K562 (cell line): ENCODE data around the gene ZNF488. TPM values are rescaled to one million over a fixed set of nuclear protein-coding genes. Genes with fewer than 3 reads are reported as not detected.
A peak's percentile ranks its signal among the peaks of the same experiment; 100 is the strongest.

Source experiments
- ARID2 ChIP-seq: fragments of 450-650 bp; IDR thresholded peaks from 2 replicates; pipeline ENCODE4 v1.6.1; 2017; ENCODE audit warnings: antibody characterized with exemption, mild to moderate bottlenecking
- CHD1 ChIP-seq: fragments of 200-600 bp; sonication (generic); IDR thresholded peaks from one replicate; pipeline ENCODE4 v1.6.1; 2012; ENCODE audit warnings: mild to moderate bottlenecking, moderate library complexity, low read length, inconsistent platforms
- DMBX1 ChIP-seq: fragments of 250-450 bp; sonication (Bioruptor Pico); IDR thresholded peaks from 2 replicates; pipeline ENCODE4 v1.8.0; 2022; ENCODE audit warnings: inconsistent platforms, mild to moderate bottlenecking, moderate library complexity, borderline replicate concordance
- ELF2 ChIP-seq: fragments of 250-450 bp; sonication (Bioruptor Pico); IDR thresholded peaks from 2 replicates; pipeline ENCODE4 v1.5.0; 2021; ENCODE audit warnings: mild to moderate bottlenecking
- ESRRA ChIP-seq: fragments of 450-650 bp; IDR thresholded peaks from 2 replicates; pipeline ENCODE4 v1.6.1; 2014; ENCODE audit warnings: low read depth, mild to moderate bottlenecking, moderate library complexity, borderline replicate concordance
- FOS ChIP-seq: IDR thresholded peaks from 3 replicates; pipeline ENCODE4 v1.6.1; 2011; ENCODE audit not compliant: insufficient read length; ENCODE audit errors: extremely low read depth
- KAT8 ChIP-seq: fragments of 450-650 bp; IDR thresholded peaks from 2 replicates; pipeline ENCODE4 v1.6.1; 2016; ENCODE audit warnings: low read depth, mild to moderate bottlenecking
- LEF1 ChIP-seq: fragments of 450-650 bp; IDR thresholded peaks from 2 replicates; pipeline ENCODE4 v1.6.1; 2016; ENCODE audit warnings: mild to moderate bottlenecking
- NCOA4 ChIP-seq: fragments of 450-650 bp; IDR thresholded peaks from 2 replicates; pipeline ENCODE4 v1.6.1; 2018; ENCODE audit warnings: mild to moderate bottlenecking; ENCODE audit not compliant: partially characterized antibody
- POLR2A ChIP-seq: fragments of 450-650 bp; conservative IDR thresholded peaks from 2 replicates; pipeline ENCODE4 v1.6.1; 2016
- RCOR1 ChIP-seq, 2 experiments: IDR thresholded peaks; 2 replicates each; pipeline ENCODE4 v1.6.1; 2012; ENCODE audit warnings: low read depth in 2 of 2, low read length in 2 of 2, borderline replicate concordance in 1 of 2, improper control_type of control experiment in 1 of 2
- SIX5 ChIP-seq, 2 experiments: IDR thresholded peaks; 2 replicates each; pipeline ENCODE4 v1.6.1; 2011; ENCODE audit warnings: low read length in 2 of 2, borderline replicate concordance in 1 of 2, low read depth in 1 of 2, mild to moderate bottlenecking in 1 of 2, moderate library complexity in 1 of 2; ENCODE audit not compliant: insufficient read depth in 1 of 2
- SMAD2 ChIP-seq: fragments of 150-350 bp; IDR thresholded peaks from 2 replicates; pipeline ENCODE4 v1.6.1; 2014; ENCODE audit warnings: low read depth, mild to moderate bottlenecking, low read length
- TEAD2 ChIP-seq: fragments of 450-650 bp; IDR thresholded peaks from 2 replicates; pipeline ENCODE4 v1.6.1; 2016; ENCODE audit warnings: missing genetic modification characterization, control low read depth, missing compliant biosample characterization
- TGIF2 ChIP-seq: sonication (generic); formaldehyde crosslinking; IDR thresholded peaks from 2 replicates; pipeline ENCODE4 v1.8.1; 2022; ENCODE audit warnings: mild to moderate bottlenecking, missing genetic modification reagents, moderate library complexity
- TRIM24 ChIP-seq, 2 experiments: fragments of 450-650 bp; IDR thresholded peaks; 2 replicates each; pipeline ENCODE4 v1.6.1; 2016
- ZBTB1 ChIP-seq: sonication (generic); formaldehyde crosslinking; IDR thresholded peaks from 2 replicates; pipeline ENCODE4 v1.8.1; 2023; ENCODE audit warnings: missing genetic modification reagents, low read depth, mild to moderate bottlenecking, borderline replicate concordance
- ZNF263 ChIP-seq: sonication (generic); formaldehyde crosslinking; IDR thresholded peaks from 2 replicates; pipeline ENCODE4 v1.8.0; 2022; ENCODE audit warnings: mild to moderate bottlenecking, missing genetic modification reagents, borderline replicate concordance
- ZNF766 ChIP-seq: fragments of 200-800 bp; sonication (Bioruptor generic); conservative IDR thresholded peaks from 2 replicates; pipeline ENCODE4 v1.6.1; 2016; ENCODE audit warnings: missing genetic modification characterization, missing compliant biosample characterization
- polyA plus RNA-seq, 8 experiments: library from polyadenylated mRNA; depleted of rRNA in 4 of 8; stranded (reverse) in 5 of 8; unstranded in 3 of 8; fragments of >200 nt; fragmentation: Nextera tagmentation in 2 of 8; fragmentation: Illumina TruSeq in 1 of 8; extraction: Ambion mirVana in 2 of 8; extraction: Trizol in 1 of 8; gene quantifications; 2 replicates each; pipeline versions ENCODE4 v1.2.1 to v1.2.3, GENCODE V29; 2011 to 2014; ENCODE audit warnings: inconsistent platforms in 1 of 8, missing spikeins in 1 of 8
- total RNA-seq, 7 experiments: library from RNA; depleted of rRNA in 6 of 7; stranded (reverse); fragments of >200 nt in 6 of 7; fragmentation: Illumina TruSeq in 2 of 7; extraction: Trizol in 2 of 7; gene quantifications; 2 replicates each; pipeline versions ENCODE4 v1.2.1 to v1.2.3, GENCODE V29; 2011 to 2021; ENCODE audit warnings: low replicate concordance in 1 of 7
- TF ChIP-seq, protein P1 (sequence below): fragments of 150-350 bp; conservative IDR thresholded peaks from 2 replicates; pipeline ENCODE4 v1.6.1; 2014; ENCODE audit warnings: low read length
- TF ChIP-seq, protein P2 (sequence below): fragments of 250-450 bp; sonication (Bioruptor Pico); IDR thresholded peaks from 2 replicates; pipeline ENCODE4 v1.8.0; 2021; ENCODE audit warnings: borderline replicate concordance, mild to moderate bottlenecking, moderate library complexity; ENCODE audit not compliant: poor library complexity, severe bottlenecking
- TF ChIP-seq, protein P3 (sequence below): fragments of 250-450 bp; sonication (Bioruptor Pico); IDR thresholded peaks from 2 replicates; pipeline ENCODE4 v1.4.0; 2020; ENCODE audit warnings: mild to moderate bottlenecking, moderate library complexity

Gene ZNF488
- total and polyA plus RNA-seq, 9 of the 15 experiments (the other 6 are each of a cell fraction or from before 2014, with no cell fraction given), result 0.03 to 0.09 (median 0.05) TPM; not detected in 3

DNA sequence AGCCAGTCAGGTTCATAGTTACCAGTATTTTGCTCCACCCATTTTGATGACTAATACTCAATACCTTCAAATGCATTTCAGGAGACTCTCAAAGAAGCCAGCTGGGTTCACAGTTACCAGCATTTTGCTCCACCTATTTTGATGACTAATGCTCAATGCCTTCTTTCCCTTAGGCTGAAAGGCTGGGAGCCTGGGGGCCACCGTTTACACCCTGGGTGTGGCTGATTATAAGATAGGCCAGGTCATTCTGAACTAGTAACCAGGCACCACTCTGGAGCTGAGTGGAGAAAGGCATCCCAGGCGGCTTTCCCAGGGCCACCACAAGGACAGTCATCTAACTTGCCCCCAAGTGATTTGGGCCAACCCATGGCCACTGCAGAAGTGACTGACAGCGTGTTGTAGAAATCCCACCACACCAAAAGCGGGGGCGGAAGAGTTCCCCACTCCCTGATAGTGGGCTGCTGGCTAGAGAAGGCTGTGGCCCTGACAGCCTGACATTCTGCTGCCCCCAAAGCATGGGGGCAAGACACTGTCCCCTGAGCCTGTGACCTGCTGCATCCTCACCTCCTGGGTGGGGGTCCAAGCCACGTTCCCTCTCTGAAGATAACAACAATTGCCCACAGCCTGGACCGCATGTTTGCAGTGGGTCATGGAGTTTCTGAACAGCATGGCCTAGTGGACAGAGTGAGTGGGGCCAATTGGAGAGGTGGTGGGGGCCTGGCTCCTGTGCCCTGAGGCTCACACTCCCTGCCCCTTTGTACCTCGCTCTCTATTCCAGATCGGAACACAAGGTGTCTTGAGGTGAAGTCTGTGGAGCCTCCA, 23.0 kb upstream of the ZNF488 start (continued):
- TF ChIP-seq ESRRA, result peak; percentile 31; the same call in 1 of the 2 replicates
- 0 out of 2 replicates have a peak, but pooled peaks have one; percentile 41 for TF ChIP-seq ZBTB1 (CRISPR knock-in tag)
- TF ChIP-seq CHD1, result no peak
- TF ChIP-seq TRIM24 (IDR thresholded peaks at IDR 0.05), result no peak
- TF ChIP-seq FOS, result peak; percentile 57
- no peak for TF ChIP-seq DMBX1 (CRISPR knock-in tag)
- no peak for TF ChIP-seq SMAD2
- TF ChIP-seq, protein P1, sequence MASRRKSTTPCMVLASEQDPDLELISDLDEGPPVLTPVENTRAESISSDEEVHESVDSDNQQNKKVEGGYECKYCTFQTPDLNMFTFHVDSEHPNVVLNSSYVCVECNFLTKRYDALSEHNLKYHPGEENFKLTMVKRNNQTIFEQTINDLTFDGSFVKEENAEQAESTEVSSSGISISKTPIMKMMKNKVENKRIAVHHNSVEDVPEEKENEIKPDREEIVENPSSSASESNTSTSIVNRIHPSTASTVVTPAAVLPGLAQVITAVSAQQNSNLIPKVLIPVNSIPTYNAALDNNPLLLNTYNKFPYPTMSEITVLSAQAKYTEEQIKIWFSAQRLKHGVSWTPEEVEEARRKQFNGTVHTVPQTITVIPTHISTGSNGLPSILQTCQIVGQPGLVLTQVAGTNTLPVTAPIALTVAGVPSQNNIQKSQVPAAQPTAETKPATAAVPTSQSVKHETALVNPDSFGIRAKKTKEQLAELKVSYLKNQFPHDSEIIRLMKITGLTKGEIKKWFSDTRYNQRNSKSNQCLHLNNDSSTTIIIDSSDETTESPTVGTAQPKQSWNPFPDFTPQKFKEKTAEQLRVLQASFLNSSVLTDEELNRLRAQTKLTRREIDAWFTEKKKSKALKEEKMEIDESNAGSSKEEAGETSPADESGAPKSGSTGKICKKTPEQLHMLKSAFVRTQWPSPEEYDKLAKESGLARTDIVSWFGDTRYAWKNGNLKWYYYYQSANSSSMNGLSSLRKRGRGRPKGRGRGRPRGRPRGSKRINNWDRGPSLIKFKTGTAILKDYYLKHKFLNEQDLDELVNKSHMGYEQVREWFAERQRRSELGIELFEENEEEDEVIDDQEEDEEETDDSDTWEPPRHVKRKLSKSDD, result no peak
- TF ChIP-seq, protein P2, sequence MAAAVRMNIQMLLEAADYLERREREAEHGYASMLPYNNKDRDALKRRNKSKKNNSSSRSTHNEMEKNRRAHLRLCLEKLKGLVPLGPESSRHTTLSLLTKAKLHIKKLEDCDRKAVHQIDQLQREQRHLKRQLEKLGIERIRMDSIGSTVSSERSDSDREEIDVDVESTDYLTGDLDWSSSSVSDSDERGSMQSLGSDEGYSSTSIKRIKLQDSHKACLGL, result no peak
- TF ChIP-seq POLR2A, result no peak
- TF ChIP-seq KAT8, result no peak
- TF ChIP-seq ZNF263 (CRISPR knock-in tag), result no peak
- TF ChIP-seq TGIF2 (CRISPR knock-in tag), result no peak
- no peak for TF ChIP-seq ZNF766 (CRISPR knock-in tag)
- no peak for TF ChIP-seq ARID2
- no peak for TF ChIP-seq SIX5 (IDR thresholded peaks at IDR 0.05; ENCODE audit: borderline replicate concordance in 1 of 2, insufficient read depth in 1 of 2, low read depth in 1 of 2, low read length in 2 of 2)
- no peak for TF ChIP-seq ELF2
- no peak for TF ChIP-seq TEAD2 (tag)
- no peak for TF ChIP-seq NCOA4
- TF ChIP-seq RCOR1 (IDR thresholded peaks at IDR 0.05; ENCODE audit: borderline replicate concordance in 1 of 2, low read depth in 2 of 2, low read length in 2 of 2), result peak in 1 of 2 experiments; percentile 81; a peak in 2 of 4 replicates
- TF ChIP-seq LEF1, result peak; percentile 46; the same call in 1 of the 2 replicates
- TF ChIP-seq, protein P3, sequence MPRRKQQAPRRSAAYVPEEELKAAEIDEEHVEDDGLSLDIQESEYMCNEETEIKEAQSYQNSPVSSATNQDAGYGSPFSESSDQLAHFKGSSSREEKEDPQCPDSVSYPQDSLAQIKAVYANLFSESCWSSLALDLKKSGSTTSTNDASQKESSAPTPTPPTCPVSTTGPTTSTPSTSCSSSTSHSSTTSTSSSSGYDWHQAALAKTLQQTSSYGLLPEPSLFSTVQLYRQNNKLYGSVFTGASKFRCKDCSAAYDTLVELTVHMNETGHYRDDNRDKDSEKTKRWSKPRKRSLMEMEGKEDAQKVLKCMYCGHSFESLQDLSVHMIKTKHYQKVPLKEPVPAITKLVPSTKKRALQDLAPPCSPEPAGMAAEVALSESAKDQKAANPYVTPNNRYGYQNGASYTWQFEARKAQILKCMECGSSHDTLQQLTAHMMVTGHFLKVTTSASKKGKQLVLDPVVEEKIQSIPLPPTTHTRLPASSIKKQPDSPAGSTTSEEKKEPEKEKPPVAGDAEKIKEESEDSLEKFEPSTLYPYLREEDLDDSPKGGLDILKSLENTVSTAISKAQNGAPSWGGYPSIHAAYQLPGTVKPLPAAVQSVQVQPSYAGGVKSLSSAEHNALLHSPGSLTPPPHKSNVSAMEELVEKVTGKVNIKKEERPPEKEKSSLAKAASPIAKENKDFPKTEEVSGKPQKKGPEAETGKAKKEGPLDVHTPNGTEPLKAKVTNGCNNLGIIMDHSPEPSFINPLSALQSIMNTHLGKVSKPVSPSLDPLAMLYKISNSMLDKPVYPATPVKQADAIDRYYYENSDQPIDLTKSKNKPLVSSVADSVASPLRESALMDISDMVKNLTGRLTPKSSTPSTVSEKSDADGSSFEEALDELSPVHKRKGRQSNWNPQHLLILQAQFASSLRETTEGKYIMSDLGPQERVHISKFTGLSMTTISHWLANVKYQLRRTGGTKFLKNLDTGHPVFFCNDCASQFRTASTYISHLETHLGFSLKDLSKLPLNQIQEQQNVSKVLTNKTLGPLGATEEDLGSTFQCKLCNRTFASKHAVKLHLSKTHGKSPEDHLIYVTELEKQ (CRISPR knock-in tag), result no peak
